ENCODE measurements around the gene FAM50A.

- TF ChIP-seq EZH2 (IDR thresholded peaks at IDR 0.05; ENCODE audit: insufficient read depth, poor library complexity, severe bottlenecking), result no peak
- no peak for TF ChIP-seq EZH2phosphoT487 (IDR thresholded peaks at IDR 0.05; ENCODE audit: insufficient read depth, low read depth)
These were observed 26.8 kb upstream of the FAM50A start for GRCh38 chrX:154417157-154417556.
